Naive thymus-derived CD8-positive, alpha-beta T cell (primary cell): Measurements from ENCODE around the gene ERP27. TPM values are rescaled to one million over a fixed set of nuclear protein-coding genes. Genes with fewer than 3 reads are reported as not detected.

Experiments
- ATAC-seq, 2 donors: fragments of 150-1000 bp; cut with Tn5 transposase in 1 of 2; sonication (Bioruptor Pico), chemical (Tn5 transposase) in 1 of 2; 1 replicate in 1 of 2; 2 replicates in 1 of 2; pipeline ENCODE4 v1.10.0; 2021; ENCODE audit warnings: mild to moderate bottlenecking in 2 of 2, moderate library complexity in 2 of 2
- POLR2A ChIA-PET: fragments of 350-600 bp; sonication (Branson Sonifier 250); formaldehyde crosslinking; loops from one replicate; lab custom pipeline; 2021; ENCODE audit warnings: antibody characterized with exemption; lab: Charles Lee
- DNase-seq, 10 donors: peaks; one replicate each; pipeline versions ENCODE4 v3.0.0 to v3.0.0-alpha.2; 2020 to 2022
- H3K27ac Mint-ChIP-seq, 10 donors: one replicate each; pipeline ENCODE4 v1.8.0; 2020 to 2022; ENCODE audit warnings: mild to moderate bottlenecking in 10 of 10, mixed read lengths in 10 of 10, moderate library complexity in 4 of 10, inconsistent platforms in 1 of 10
- H3K27me3 Mint-ChIP-seq, 5 donors: one replicate each; pipeline ENCODE4 v1.8.0; 2021 to 2022; ENCODE audit warnings: mixed read lengths in 5 of 5
- H3K36me3 Mint-ChIP-seq, 3 donors: one replicate each; pipeline ENCODE4 v1.8.0; 2020 to 2022; ENCODE audit warnings: mixed read lengths in 3 of 3, mild to moderate bottlenecking in 2 of 3, inconsistent platforms in 1 of 3
- H3K4me1 Mint-ChIP-seq, 4 donors: one replicate each; pipeline ENCODE4 v1.8.0; 2021 to 2022; ENCODE audit warnings: mixed read lengths in 4 of 4
- H3K4me3 Mint-ChIP-seq, 10 donors: one replicate each; pipeline ENCODE4 v1.8.0; 2020 to 2022; ENCODE audit warnings: mild to moderate bottlenecking in 10 of 10, mixed read lengths in 10 of 10, moderate library complexity in 6 of 10, inconsistent platforms in 1 of 10
- H3K9me3 Mint-ChIP-seq, 9 donors: one replicate each; pipeline ENCODE4 v1.8.0; 2020 to 2022; ENCODE audit warnings: mixed read lengths in 9 of 9, mild to moderate bottlenecking in 3 of 9, inconsistent platforms in 1 of 9, moderate library complexity in 1 of 9
- polyA plus RNA-seq, 3 donors: library from polyadenylated mRNA; unstranded; fragments of 300-500 nt; fragmentation: Illumina TruSeq; gene quantifications; one replicate each; pipeline ENCODE4 v1.2.3, GENCODE V29; 2021
- total RNA-seq, 8 experiments: library from RNA in 2 of 8; stranded (reverse) in 2 of 8; gene quantifications; one replicate each; pipeline ENCODE4 v1.2.3 and lab custom pipeline; 2021 to 2026

ERP27 gene
- total and polyA plus RNA-seq, 5 experiments from 2014 or later: 3.2 to 25.8 (median 4.4) TPM

GRCh38 chr12:14972816-14973215 lies 34.5 kb upstream of the ERP27 start, which contains the start of gene PDE6H:
Gene PDE6H (plus strand): TSS chr12:14973042. CDS start chr12:14978013, 4,971 bp downstream.
- Mint-ChIP-seq H3K27ac (peak within 1 kb of the TSS in 9 of 10 donors; percentile 8 to 69 (median 32)), H3K4me1 (peaks cover 29 to 59% (median 38%) of the 10 kb centered on the region in 4 donors), H3K4me3 (no peak within 1 kb of the TSS), H3K27me3 (no peaks in the 10 kb centered on the region), H3K36me3 (no peaks in the 10 kb centered on the region), H3K9me3 (no peaks in the 10 kb centered on the region)
- POLR2A ChIA-PET: interaction anchor here (1.4 to 3.4 kb wide), 2 partner anchors 10 to 14 kb away, joined by 4 to 18 read pairs; partner anchors contain the start of gene ARHGDIB
- DNase-seq (no peak), ATAC-seq (no peak)

- Mint-ChIP-seq H3K36me3 (no peaks in the 10 kb centered on the region), H3K27me3 (no peaks in the 10 kb centered on the region), H3K27ac (no peak overlapping the region)
These were observed 32.1 kb upstream of the ERP27 start for GRCh38 chr12:14970473-14970872.

DNA sequence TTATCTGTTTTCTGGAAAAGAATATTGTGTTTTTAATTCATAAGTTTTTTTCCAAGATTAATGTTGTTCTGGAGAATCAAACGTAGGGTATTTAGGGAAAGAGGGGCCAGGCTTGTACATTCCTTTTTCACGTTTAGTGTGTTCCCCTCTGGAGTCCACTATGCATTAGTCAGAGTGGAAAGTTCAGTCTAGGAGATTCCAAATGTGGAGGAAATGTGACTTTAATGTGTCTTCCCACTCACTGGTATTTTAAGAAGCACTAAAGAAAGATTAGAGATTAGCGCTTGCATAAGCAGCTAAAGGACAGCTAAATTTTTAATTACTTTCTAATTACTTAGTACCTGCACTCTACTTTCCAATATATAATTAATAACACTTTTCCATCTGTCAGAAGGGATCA lies 30.1 kb upstream of the ERP27 start:
- H3K36me3 Mint-ChIP-seq: no peaks in the 10 kb centered on the region
- no peak overlapping the region for H3K4me3 Mint-ChIP-seq
- H3K27ac Mint-ChIP-seq: no peak overlapping the region
- DNase-seq (no peak), ATAC-seq (no peak)
- H3K9me3 Mint-ChIP-seq: peaks cover 0 to 8% (median 0%) of the 10 kb centered on the region in 9 donors
- peaks cover 36 to 75% (median 54%) of the 10 kb centered on the region in 4 donors for H3K4me1 Mint-ChIP-seq
- no peaks in the 10 kb centered on the region for H3K27me3 Mint-ChIP-seq
- POLR2A ChIA-PET: interaction anchor here (1.3 to 1.4 kb wide), 3 partner anchors 9 to 562 kb away, joined by 4 to 6 read pairs (median 4); no protein-coding TSS in a partner anchor

More at GRCh38 chr12:14970473-14970872, 32.1 kb upstream of the ERP27 start:
- no peak overlapping the region for H3K4me3 Mint-ChIP-seq
- POLR2A ChIA-PET: interaction anchor here (1.0 kb wide), 1 partner anchor 13 kb away, joined by 5 read pairs; no protein-coding TSS in a partner anchor
- no peak for DNase-seq
- ATAC-seq: no peak
- H3K9me3 Mint-ChIP-seq: no peaks in the 10 kb centered on the region
- H3K4me1 Mint-ChIP-seq: peaks cover 33 to 70% (median 46%) of the 10 kb centered on the region in 4 donors

DNA sequence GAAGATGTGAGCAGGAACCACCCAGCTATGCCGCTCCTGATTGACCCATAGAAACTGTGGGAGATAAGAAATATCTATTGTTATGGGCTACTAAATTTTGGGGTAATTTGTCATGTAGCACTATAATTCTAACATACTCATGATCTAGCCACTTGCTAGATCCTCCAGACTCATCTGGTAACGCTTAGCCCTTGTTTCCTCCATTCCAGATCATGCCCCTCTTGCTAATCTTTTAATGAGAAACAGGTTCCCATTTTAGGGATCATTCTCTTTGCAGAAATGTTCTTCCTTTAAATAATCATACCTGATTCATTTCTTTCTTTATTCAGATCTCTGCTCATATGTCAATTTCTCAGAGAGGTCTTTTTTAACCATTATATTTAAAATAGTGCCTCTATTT lies 26.9 kb upstream of the ERP27 start:
- POLR2A ChIA-PET: interaction anchor here (1.0 to 1.7 kb wide), 7 partner anchors 13 to 195 kb away, joined by 3 to 6 read pairs (median 4); a partner anchor contains a TSS
- Mint-ChIP-seq H3K36me3 (peaks cover 5 to 8% (median 6%) of the 10 kb centered on the region in 3 donors), H3K9me3 (peaks cover 0 to 12% (median 0%) of the 10 kb centered on the region in 9 donors), H3K27ac (peak overlapping the region; percentile 84 to 100 (median 98)), H3K4me3 (no peak overlapping the region), H3K27me3 (no peaks in the 10 kb centered on the region), H3K4me1 (peaks cover 33 to 78% (median 59%) of the 10 kb centered on the region in 4 donors)
- ATAC-seq: no peak
- DNase-seq: no peak

DNA sequence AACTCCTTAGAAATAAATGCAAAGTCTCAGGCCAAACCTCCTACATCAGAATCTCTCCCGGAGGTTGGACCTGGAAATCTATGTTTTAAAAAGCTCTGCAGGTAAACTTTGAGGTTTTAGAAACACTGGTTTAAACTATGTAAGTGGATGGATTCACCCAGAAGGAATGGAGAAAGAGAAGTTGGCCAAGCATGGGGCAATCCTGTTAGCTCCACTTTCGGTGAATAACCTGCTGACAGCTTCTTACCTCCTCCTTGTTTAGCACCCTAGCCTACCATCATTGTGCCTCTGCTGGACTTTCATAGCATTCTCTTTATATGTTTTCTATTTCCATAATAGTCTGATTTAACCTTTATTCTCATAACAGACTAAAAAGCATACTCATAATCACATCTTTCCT lies 26.1 kb upstream of the ERP27 start:
- Mint-ChIP-seq H3K27me3 (no peaks in the 10 kb centered on the region), H3K27ac (peak overlapping the region; percentile 95 to 100 (median 98)), H3K9me3 (peaks cover 0 to 12% (median 0%) of the 10 kb centered on the region in 9 donors), H3K36me3 (peaks cover 11 to 15% (median 13%) of the 10 kb centered on the region in 3 donors), H3K4me1 (peaks cover 33 to 73% (median 58%) of the 10 kb centered on the region in 4 donors), H3K4me3 (peak overlapping the region in 2 of 10 donors; percentile 47 to 54)
- no peak for DNase-seq
- no peak for ATAC-seq
- POLR2A ChIA-PET: interaction anchor here (0.5 to 3.5 kb wide), 9 partner anchors 8 to 184 kb away, joined by 3 to 18 read pairs (median 4); partner anchors contain the start of gene PDE6H

- POLR2A ChIA-PET: interaction anchor here (1.0 to 7.8 kb wide), 6 partner anchors 9 to 193 kb away, joined by 3 to 86 read pairs (median 12); partner anchors contain the start of gene PDE6H
- H3K9me3 Mint-ChIP-seq: peaks cover 0 to 12% (median 0%) of the 10 kb centered on the region in 9 donors
- H3K4me1 Mint-ChIP-seq: peaks cover 34 to 77% (median 59%) of the 10 kb centered on the region in 4 donors
These were observed 25.2 kb upstream of the ERP27 start for GRCh38 chr12:14963520-14963919.

GRCh38 chr12:14962797-14963196 lies 24.5 kb upstream of the ERP27 start:
- peaks cover 0 to 12% (median 0%) of the 10 kb centered on the region in 9 donors for H3K9me3 Mint-ChIP-seq
- H3K27ac Mint-ChIP-seq: peak overlapping the region; percentile 95 to 100 (median 99)
- POLR2A ChIA-PET: interaction anchor here (0.6 to 7.8 kb wide), 11 partner anchors 8 to 192 kb away, joined by 3 to 86 read pairs (median 8); partner anchors contain the start of gene PDE6H
- peaks cover 35 to 81% (median 62%) of the 10 kb centered on the region in 4 donors for H3K4me1 Mint-ChIP-seq
- DNase-seq (no peak), ATAC-seq (no peak)
- H3K27me3 Mint-ChIP-seq: no peaks in the 10 kb centered on the region
- peaks cover 18 to 31% (median 29%) of the 10 kb centered on the region in 3 donors for H3K36me3 Mint-ChIP-seq
- peak overlapping the region; percentile 55 to 100 (median 98) for H3K4me3 Mint-ChIP-seq

More at GRCh38 chr12:14963520-14963919, 25.2 kb upstream of the ERP27 start:
- no peak for ATAC-seq
- DNase-seq: no peak
- Mint-ChIP-seq H3K27ac (peak overlapping the region; percentile 95 to 100 (median 98)), H3K36me3 (peaks cover 18 to 24% (median 22%) of the 10 kb centered on the region in 3 donors), H3K27me3 (no peaks in the 10 kb centered on the region), H3K4me3 (peak overlapping the region in 9 of 10 donors; percentile 5 to 97 (median 35))

DNA sequence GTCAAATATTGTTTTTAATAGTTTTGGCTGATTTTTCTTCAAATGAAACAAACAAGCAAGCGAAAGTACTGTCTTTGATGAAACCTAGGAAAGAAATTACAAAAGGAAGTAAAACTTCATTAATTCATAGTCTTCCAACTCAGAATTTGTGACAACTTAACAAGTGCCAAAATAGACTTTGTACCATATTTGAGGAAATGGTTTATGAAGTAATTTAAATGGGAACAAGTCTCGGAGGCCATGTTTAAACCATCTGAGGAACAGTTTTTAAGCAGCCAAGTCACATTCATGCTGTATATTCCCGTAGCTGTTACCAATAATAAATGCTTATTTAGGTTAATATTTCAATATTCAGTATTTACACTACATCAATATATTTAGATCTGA lies 23.8 kb upstream of the ERP27 start:
- DNase-seq (no peak), ATAC-seq (no peak)
- POLR2A ChIA-PET: interaction anchor here (0.7 to 7.8 kb wide), 21 partner anchors 10 to 192 kb away, joined by 3 to 86 read pairs (median 7); partner anchors contain the start of genes C12orf60, ERP27, PDE6H and WBP11
- Mint-ChIP-seq H3K27me3 (no peaks in the 10 kb centered on the region), H3K4me3 (peak overlapping the region; percentile 95 to 100 (median 99)), H3K27ac (peak overlapping the region; percentile 95 to 100 (median 99)), H3K36me3 (peaks cover 18 to 36% (median 32%) of the 10 kb centered on the region in 3 donors), H3K4me1 (peaks cover 37 to 83% (median 62%) of the 10 kb centered on the region in 4 donors), H3K9me3 (peaks cover 0 to 12% (median 0%) of the 10 kb centered on the region in 9 donors)

- POLR2A ChIA-PET: interaction anchor here (0.7 to 7.8 kb wide), 20 partner anchors 9 to 191 kb away, joined by 3 to 86 read pairs (median 8); partner anchors contain the start of genes C12orf60, ERP27, PDE6H and WBP11
- Mint-ChIP-seq H3K9me3 (peaks cover 0 to 12% (median 0%) of the 10 kb centered on the region in 9 donors), H3K4me1 (peaks cover 37 to 89% (median 65%) of the 10 kb centered on the region in 4 donors), H3K27ac (peak within 1 kb of the TSS; percentile 95 to 100 (median 99)), H3K4me3 (peak within 1 kb of the TSS; percentile 95 to 100 (median 99)), H3K36me3 (peaks cover 18 to 42% (median 34%) of the 10 kb centered on the region in 3 donors), H3K27me3 (no peaks in the 10 kb centered on the region)
- ATAC-seq (peak; percentile 75 to 80), DNase-seq (peak; percentile 42 to 95 (median 88))
These were observed 23.3 kb upstream of the ERP27 start, which contains the start of gene ARHGDIB for GRCh38 chr12:14961466-14962152. Gene ARHGDIB (minus strand): TSS chr12:14961601. CDS start chr12:14950712, 10,889 bp downstream.

DNA sequence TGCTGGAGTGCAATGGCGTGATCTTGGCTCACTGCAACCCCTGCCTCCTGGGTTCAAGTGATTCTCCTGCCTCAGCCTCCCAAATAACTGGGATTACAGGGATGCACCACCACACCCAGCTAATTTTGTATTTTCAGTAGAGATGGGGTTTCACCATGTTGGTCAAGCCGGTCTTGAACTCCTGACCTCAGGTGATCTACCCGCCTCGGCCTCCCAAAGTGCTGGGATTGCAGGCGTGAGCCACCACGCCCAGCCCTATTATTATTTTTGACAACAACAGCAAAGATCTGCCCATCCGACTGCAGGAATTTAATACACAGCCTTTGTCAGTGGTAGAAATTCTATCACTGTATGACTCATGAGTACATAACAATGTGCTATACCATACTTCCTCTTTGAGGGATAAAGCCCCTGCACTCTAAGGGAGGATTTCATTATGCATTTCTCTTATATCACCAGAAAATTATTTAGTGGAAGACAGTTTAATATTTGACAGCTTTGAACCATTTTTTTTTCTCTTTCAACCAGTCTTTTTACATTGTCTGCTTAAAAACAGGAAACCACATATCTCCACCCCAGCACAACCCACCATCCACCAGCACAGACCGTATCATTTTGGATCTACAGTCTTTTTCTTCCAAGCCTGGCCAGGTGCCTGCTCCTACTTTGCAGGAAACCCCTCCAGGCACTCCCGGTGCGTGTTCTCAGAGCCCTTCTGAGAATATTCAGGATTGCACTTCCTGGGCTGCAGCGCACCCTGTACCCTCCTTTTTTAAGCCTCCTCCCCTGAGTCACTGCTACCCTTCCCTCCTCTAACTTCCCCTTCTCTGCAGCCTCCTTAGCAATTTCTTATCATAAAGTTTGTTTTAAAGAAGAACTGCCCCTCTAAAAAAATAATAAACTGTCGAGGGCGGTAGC lies 22.5 kb upstream of the ERP27 start:
- no peaks in the 10 kb centered on the region for H3K27me3 Mint-ChIP-seq
- H3K36me3 Mint-ChIP-seq: peaks cover 18 to 48% (median 38%) of the 10 kb centered on the region in 3 donors
- peak; percentile 52 to 53 for ATAC-seq
- H3K4me1 Mint-ChIP-seq: peaks cover 39 to 89% (median 70%) of the 10 kb centered on the region in 4 donors
- peak overlapping the region; percentile 95 to 100 (median 99) for H3K4me3 Mint-ChIP-seq
- POLR2A ChIA-PET: interaction anchor here (0.6 to 7.8 kb wide), 20 partner anchors 8 to 190 kb away, joined by 3 to 86 read pairs (median 8); partner anchors contain the start of genes C12orf60, ERP27 and WBP11
- peak overlapping the region; percentile 95 to 100 (median 99) for H3K27ac Mint-ChIP-seq
- DNase-seq: peak; percentile 30 to 84 (median 62)
- H3K9me3 Mint-ChIP-seq: peaks cover 0 to 12% (median 0%) of the 10 kb centered on the region in 9 donors
